Epithelial cell of esophagus (primary cell): ENCODE data around the gene SYNPO2.
"Not testable (repeated sequence)": the region's sequence is repeated elsewhere in the genome, so short reads cannot be mapped to it uniquely, and the experiment has no call there.

Experiments
- DNase-seq: peaks from one replicate; pipeline ENCODE4 v3.0.0; 2010; ENCODE audit warnings: low read depth
- H3K4me3 ChIP-seq: 2 replicates; pipeline ENCODE4 v1.5.1; 2011; ENCODE audit warnings: mild to moderate bottlenecking, low read length, control low read depth
- TF ChIP-seq, protein P1 (sequence below): IDR thresholded peaks from 2 replicates; pipeline ENCODE4 v1.5.1; 2011; ENCODE audit warnings: low read depth, mild to moderate bottlenecking, low read length, control low read depth, inconsistent platforms; ENCODE audit not compliant: insufficient read depth; ENCODE audit errors: missing control alignments

The SYNPO2 gene

DNA sequence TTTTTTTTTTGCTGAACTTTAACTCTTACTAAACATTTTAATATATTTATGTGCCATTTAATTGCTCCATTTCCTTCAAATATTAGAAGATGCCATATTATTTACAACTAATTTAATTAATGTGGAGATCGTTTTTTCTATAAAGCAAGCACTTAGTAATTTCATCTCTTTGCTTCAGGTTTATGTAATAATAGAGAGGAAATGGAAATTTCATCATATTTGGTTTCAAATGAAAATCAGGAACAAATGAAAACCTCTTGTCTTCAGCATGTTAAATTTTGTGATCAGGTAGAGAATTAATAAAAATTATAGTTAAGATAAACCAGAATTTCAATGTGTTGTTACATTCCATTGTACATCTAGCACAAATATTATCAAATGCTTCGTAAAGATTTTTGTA lies 120.1 kb downstream of the SYNPO2 start:
- TF ChIP-seq, protein P1, sequence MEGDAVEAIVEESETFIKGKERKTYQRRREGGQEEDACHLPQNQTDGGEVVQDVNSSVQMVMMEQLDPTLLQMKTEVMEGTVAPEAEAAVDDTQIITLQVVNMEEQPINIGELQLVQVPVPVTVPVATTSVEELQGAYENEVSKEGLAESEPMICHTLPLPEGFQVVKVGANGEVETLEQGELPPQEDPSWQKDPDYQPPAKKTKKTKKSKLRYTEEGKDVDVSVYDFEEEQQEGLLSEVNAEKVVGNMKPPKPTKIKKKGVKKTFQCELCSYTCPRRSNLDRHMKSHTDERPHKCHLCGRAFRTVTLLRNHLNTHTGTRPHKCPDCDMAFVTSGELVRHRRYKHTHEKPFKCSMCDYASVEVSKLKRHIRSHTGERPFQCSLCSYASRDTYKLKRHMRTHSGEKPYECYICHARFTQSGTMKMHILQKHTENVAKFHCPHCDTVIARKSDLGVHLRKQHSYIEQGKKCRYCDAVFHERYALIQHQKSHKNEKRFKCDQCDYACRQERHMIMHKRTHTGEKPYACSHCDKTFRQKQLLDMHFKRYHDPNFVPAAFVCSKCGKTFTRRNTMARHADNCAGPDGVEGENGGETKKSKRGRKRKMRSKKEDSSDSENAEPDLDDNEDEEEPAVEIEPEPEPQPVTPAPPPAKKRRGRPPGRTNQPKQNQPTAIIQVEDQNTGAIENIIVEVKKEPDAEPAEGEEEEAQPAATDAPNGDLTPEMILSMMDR, result no peak
- no peak for DNase-seq
- H3K4me3 ChIP-seq, result no peak overlapping the region

DNA sequence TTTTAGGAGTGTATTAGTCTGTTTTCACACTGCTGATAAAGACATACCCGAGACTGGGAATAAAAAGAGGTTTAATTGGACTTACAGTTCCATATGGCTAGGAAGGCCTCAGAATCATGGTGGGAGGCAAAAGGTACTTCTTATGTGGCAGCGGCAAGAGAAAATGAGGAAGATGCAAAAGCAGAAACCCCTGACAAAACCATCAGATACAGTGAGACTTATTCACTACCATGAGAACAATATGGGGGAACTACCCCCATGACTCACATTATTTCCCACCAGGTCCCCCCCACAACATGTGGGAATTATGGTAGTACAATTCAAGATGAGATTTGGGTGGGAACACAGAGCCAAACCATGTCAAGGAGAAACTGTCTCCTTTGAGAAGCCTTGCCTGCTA lies 121.6 kb downstream of the SYNPO2 start:
- H3K4me3 ChIP-seq, DNase-seq: not testable (repeated sequence)

DNA sequence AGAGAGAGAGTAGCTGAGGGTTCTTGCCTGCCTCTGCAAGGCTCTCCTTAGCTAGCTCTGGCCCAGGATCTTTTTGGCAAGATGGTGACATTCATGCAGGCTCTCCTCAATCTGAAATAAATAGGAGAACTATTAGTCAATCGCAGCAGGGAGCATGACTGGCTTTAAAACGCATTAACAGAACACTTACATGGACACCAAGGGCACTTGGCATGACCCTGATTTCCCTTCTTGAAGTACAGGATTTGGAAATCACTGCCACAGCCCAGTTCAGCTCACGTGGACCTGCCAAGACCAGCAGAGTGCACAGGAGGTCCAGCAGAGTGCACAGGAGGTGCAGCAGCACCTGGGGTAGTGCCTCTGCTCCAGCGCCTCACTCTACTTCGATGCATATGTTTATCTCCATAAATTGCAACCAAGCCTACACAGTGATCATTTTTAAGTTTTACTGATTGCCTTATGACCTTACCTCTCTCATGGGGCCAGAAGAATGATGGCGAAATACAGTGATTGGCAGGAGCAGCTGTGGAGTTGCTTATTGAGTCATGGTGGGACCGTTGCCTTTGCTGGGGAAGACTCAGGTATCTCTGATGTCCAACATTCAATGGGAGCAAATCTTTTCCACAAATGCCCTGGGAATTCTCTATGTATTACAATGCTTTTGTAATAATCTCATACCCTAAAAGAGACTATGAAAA lies 122.4 kb downstream of the SYNPO2 start:
- no peak overlapping the region for H3K4me3 ChIP-seq
- DNase-seq, result no peak
- TF ChIP-seq, protein P1, result no peak

DNA sequence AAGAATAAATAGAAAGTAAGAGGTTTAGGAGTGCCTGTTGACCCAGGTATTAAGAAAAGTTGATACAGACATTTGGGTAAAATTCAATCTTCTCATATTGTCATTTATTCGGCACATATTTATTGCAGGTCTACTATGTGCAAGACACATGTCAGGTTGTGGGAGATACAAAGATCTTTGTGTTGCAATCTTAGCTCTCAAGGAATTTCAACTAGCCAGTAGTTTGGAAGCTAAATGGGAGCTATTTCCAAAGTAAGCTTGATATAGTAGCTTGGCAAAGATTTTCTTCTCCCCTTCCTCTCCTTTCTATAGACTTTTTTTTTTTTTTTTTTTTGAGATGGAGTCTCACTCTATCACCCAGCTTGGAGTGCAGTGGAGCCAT lies 122.9 kb downstream of the SYNPO2 start:
- DNase-seq, result no peak
- H3K4me3 ChIP-seq, result no peak overlapping the region
- TF ChIP-seq, protein P1, result no peak

DNA sequence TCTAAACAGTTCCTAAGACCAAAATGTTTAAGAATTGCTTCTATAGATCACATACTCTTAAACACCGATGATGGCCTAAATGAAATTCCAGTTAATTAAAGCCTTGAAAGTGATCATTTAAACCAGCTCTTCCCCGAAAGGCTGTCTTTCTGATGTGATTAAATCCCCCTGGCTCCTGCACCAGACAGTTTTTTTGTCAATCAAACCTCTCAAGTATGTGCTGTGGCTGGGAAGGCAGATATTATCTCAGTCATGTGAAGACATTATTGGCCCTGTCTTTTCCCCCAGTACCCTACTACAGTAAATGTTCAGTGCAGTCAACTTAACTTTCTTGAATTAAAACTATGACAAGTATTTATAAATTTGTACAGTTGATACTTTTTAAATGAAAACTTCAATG lies 126.0 kb downstream of the SYNPO2 start:
- DNase-seq, result no peak
- H3K4me3 ChIP-seq, result no peak overlapping the region
- TF ChIP-seq, protein P1, result no peak

DNA sequence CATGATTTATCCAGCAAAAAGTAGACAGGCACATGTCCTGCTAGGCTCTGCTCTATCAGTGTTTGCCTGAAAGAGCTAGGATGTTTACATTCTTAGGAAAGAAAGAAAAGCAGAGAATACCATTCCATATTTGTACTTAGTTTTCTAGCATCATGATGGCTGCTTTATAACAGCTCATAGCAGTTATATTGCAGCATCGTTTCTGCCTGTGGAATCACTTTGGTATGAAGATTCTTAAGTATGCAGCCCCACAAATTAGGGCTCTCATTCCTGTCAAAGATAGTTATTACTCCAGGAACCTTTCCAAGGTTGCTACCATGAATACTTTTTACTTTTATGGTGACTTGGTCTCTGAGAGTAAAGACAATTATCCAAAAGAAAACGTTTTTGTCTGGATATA lies 128.0 kb downstream of the SYNPO2 start:
- DNase-seq, result no peak
- H3K4me3 ChIP-seq, result no peak overlapping the region
- TF ChIP-seq, protein P1, result no peak

DNA sequence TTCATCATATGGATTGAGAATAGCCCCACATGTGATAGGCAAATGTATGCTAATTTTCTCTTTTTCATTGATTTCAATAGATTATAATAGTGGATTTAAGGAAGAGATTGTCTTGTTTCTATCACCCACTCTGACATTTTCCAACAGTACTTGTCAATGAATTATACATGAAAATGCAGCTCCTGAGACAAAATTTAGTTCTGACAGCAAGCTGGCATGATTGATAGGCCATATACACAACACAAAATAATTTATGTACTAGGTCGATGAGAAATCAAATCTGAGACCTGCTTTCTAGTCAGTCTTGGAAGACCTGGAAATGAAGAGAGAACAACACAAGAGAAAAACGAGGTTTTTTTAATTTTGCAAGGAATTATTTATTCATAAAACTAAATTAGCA lies 129.0 kb downstream of the SYNPO2 start:
- TF ChIP-seq, protein P1, result no peak
- DNase-seq, result no peak
- no peak overlapping the region for H3K4me3 ChIP-seq
